ENCODE measurements around the gene FAIM2.

FAIM2 gene

DNA sequence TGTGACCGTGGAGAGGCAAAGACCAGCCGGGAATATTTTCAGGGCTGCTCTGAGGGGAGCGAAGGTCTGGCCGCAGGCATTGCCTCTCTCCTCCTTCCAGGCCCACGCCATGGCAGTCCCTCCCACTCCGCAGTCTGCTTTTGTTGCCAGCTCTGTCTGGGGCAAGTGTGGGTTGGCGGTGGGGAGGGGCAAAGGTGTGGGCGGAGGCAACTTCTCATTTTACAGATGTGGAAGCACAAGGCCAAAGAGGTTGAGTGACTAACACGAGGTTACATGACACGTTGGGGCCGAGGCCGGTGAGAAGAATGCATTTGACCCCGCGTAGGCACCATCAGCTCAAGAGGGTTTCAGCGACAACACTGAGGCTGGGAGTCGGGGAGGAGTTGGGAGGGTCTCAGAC, 6.1 kb upstream of the FAIM2 start:
- ChIA-PET CTCF (no interaction called here), POLR2A (interaction anchor here (0.8 to 1.0 kb wide), 2 partner anchors 67 to 82 kb away, joined by 3 read pairs; partner anchors contain the start of genes BCDIN3D and NCKAP5L)
- no peak for DNase-seq (ENCODE audit: extremely low spot score)
- TF ChIP-seq BHLHE40 (IDR thresholded peaks at IDR 0.05; ENCODE audit: borderline replicate concordance) (no peak), L3MBTL2 (conservative IDR thresholded peaks at IDR 0.05) (peak; percentile 52)

DNA sequence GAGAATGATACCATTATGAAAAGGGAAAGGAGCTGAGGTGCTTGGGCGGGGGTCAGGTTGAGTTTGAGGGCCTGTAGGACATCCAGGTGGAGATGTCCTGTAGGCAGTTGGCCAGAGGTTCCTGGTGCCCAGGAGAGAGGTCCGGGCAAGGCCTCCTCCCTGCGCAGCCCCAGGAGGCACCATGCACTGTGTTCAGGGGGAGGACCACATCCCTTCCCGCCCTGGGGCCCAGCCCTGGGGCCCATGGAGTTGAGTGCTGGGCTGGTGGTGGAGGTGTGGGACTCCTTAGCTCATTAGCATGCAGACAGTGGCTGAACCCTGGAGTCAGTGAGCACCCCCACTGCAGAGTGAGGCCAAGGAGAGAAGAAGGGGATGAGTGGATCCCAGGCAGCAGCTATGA, 5.7 kb upstream of the FAIM2 start:
- POLR2A ChIA-PET, result interaction anchor here (0.8 to 1.0 kb wide), 2 partner anchors 66 to 81 kb away, joined by 3 read pairs; partner anchors contain the start of genes BCDIN3D and NCKAP5L
- no peak for DNase-seq (ENCODE audit: extremely low spot score)
- TF ChIP-seq ARNT (IDR thresholded peaks at IDR 0.05) (no peak), TARDBP (IDR thresholded peaks at IDR 0.05) (no peak), NFRKB (IDR thresholded peaks at IDR 0.05) (no peak), ELF4 (IDR thresholded peaks at IDR 0.05) (no peak), HDGF (IDR thresholded peaks at IDR 0.05; ENCODE audit: borderline replicate concordance) (no peak), FOXM1 (IDR thresholded peaks at IDR 0.05; ENCODE audit: borderline replicate concordance) (no peak), FOXK2 (IDR thresholded peaks at IDR 0.05) (no peak), L3MBTL2 (conservative IDR thresholded peaks at IDR 0.05) (no peak), SP1 (IDR thresholded peaks at IDR 0.05) (no peak), LEF1 (IDR thresholded peaks at IDR 0.05; ENCODE audit: borderline replicate concordance) (no peak), FOXA1 (IDR thresholded peaks at IDR 0.05) (no peak)
- TF ChIP-seq, protein P1, sequence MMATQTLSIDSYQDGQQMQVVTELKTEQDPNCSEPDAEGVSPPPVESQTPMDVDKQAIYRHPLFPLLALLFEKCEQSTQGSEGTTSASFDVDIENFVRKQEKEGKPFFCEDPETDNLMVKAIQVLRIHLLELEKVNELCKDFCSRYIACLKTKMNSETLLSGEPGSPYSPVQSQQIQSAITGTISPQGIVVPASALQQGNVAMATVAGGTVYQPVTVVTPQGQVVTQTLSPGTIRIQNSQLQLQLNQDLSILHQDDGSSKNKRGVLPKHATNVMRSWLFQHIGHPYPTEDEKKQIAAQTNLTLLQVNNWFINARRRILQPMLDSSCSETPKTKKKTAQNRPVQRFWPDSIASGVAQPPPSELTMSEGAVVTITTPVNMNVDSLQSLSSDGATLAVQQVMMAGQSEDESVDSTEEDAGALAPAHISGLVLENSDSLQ (IDR thresholded peaks at IDR 0.05), result no peak
- CTCF ChIA-PET, result no interaction called here

DNA sequence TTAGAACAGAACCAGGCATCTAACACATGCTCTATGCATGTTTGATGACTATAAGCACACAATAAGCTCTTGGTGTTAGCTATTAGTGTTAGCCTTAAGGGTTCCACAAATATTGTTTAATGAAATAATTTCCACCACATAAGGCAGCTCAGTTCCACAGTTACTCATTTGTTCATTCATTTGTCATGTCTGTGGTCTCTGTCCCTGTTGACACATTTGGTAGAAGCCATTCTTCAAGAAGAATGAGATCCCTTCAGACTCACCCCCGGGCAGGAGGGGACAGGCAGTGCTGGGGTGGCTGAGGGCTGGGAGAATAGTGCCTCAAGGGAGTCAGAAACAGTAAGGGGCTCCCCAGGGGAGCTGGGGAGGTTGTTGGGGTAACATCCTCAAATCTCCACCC, 3.7 kb upstream of the FAIM2 start:
- no peak for DNase-seq (ENCODE audit: extremely low spot score)
- ChIA-PET POLR2A (interaction anchor here (1.0 to 1.5 kb wide), 2 partner anchors 39 to 64 kb away, joined by 3 read pairs; partner anchors contain the start of gene BCDIN3D), CTCF (no interaction called here)
- no peak for TF ChIP-seq BHLHE40 (IDR thresholded peaks at IDR 0.05; ENCODE audit: borderline replicate concordance)

DNA sequence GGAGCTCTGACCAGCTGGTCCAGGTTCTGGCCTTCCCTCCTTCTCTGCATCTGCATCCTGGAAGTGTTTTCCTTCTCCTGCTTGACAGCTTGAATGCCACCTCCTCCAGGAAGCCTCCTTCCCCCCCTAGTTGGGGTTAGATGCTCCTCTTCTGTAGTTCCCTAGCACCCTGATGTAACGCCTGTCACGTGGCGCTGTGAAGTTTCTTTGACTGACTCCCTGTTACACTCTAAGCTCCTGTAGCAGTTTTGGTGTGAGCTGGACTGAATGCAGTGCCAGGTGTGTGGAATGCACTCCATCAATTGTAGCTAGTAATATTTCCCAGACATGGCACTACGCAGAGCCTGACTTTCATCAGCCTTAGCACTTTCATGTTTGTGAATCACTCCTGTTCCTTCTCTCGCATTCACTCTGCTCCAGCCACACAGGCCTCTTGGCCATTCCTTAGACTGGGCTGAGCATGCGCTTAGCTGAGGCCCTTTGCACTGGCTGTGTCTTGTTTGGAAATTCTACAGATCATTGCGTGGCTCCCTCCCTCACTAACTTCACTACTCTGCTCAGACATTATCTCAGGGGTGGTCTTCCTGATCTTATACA, 2.1 kb upstream of the FAIM2 start:
- POLR2A ChIA-PET, result no interaction called here
- CTCF ChIA-PET, result interaction anchor here (0.6 kb wide), 1 partner anchor 230 kb away, joined by 3 read pairs; no protein-coding TSS in a partner anchor
- no peak for DNase-seq (ENCODE audit: extremely low spot score)
- TF ChIP-seq BHLHE40 (IDR thresholded peaks at IDR 0.05; ENCODE audit: borderline replicate concordance), result no peak
- TF ChIP-seq FOXK2 (IDR thresholded peaks at IDR 0.05), result no peak
- no peak for TF ChIP-seq HDGF (IDR thresholded peaks at IDR 0.05; ENCODE audit: borderline replicate concordance)
- no peak for TF ChIP-seq SUZ12 (IDR thresholded peaks at IDR 0.05)
- TF ChIP-seq ELF4 (IDR thresholded peaks at IDR 0.05), result no peak
- TF ChIP-seq ZNF384 (IDR thresholded peaks at IDR 0.05), result no peak
- no peak for TF ChIP-seq CTBP1 (IDR thresholded peaks at IDR 0.05; ENCODE audit: borderline replicate concordance)
- no peak for TF ChIP-seq TARDBP (IDR thresholded peaks at IDR 0.05)
- no peak for TF ChIP-seq NFRKB (IDR thresholded peaks at IDR 0.05)
- no peak for TF ChIP-seq L3MBTL2 (conservative IDR thresholded peaks at IDR 0.05)
- TF ChIP-seq, protein P1 (IDR thresholded peaks at IDR 0.05), result no peak
- no peak for TF ChIP-seq FOXA1 (IDR thresholded peaks at IDR 0.05)
- TF ChIP-seq ARNT (IDR thresholded peaks at IDR 0.05), result no peak
- no peak for TF ChIP-seq FOXM1 (IDR thresholded peaks at IDR 0.05; ENCODE audit: borderline replicate concordance)
- no peak for TF ChIP-seq SP1 (IDR thresholded peaks at IDR 0.05)
- no peak for TF ChIP-seq LEF1 (IDR thresholded peaks at IDR 0.05; ENCODE audit: borderline replicate concordance)

DNA sequence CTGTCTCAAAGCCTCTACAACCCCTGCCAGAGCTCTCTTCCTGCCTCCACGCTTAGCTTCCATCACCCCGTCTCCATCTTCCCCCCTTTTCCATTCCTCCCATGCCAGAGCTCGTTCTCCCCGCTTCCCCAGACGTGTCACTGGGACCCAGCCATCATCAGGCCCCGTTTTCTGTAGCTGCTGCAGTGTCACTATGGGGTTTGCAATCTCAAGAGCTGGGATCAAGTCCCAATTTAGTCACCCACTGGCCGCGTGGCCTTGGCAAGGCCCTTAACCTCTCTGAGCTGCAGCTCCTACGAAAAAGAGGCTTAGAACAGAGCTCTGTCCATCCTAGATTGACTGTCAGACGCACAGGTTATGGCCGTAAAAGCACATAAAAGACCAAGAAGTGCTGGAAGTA, 901 bp upstream of the FAIM2 start:
- ChIA-PET POLR2A (no interaction called here), CTCF (no interaction called here)
- TF ChIP-seq FOXK2 (IDR thresholded peaks at IDR 0.05), result no peak
- no peak for DNase-seq (ENCODE audit: extremely low spot score)

DNA sequence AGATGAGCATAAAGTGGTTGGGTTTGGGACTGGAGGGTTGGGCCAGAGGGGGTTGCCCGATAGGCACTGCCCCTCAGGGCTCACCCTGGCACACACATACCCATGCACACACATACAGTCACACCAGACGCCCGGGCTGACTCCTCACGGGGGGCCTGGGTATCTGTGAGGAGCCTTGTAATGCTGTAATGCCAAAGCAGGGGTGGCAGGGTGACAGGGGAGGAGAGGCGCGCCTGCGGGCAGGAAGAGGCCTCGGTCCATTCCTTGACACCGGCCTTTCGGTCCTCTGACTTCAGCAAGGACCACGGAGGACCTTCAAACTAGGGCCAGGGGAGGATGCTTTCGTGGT, 375 bp downstream of the FAIM2 start:
- POLR2A ChIA-PET, result no interaction called here
- CTCF ChIA-PET, result interaction anchor here (0.7 kb wide), 1 partner anchor 90 kb away, joined by 6 read pairs; no protein-coding TSS in a partner anchor
- TF ChIP-seq NFRKB (IDR thresholded peaks at IDR 0.05) (no peak), CTBP1 (IDR thresholded peaks at IDR 0.05; ENCODE audit: borderline replicate concordance) (no peak), SUZ12 (IDR thresholded peaks at IDR 0.05) (no peak), ELF4 (IDR thresholded peaks at IDR 0.05) (no peak), L3MBTL2 (conservative IDR thresholded peaks at IDR 0.05) (no peak), LEF1 (IDR thresholded peaks at IDR 0.05; ENCODE audit: borderline replicate concordance) (no peak), HDGF (IDR thresholded peaks at IDR 0.05; ENCODE audit: borderline replicate concordance) (no peak), BHLHE40 (IDR thresholded peaks at IDR 0.05; ENCODE audit: borderline replicate concordance) (no peak), TARDBP (IDR thresholded peaks at IDR 0.05) (no peak), FOXM1 (IDR thresholded peaks at IDR 0.05; ENCODE audit: borderline replicate concordance) (no peak), SP1 (IDR thresholded peaks at IDR 0.05) (no peak)
- TF ChIP-seq, protein P1 (IDR thresholded peaks at IDR 0.05), result no peak
- no peak for DNase-seq (ENCODE audit: extremely low spot score)

Measured in HEK293T (cell line).